Measurements from ENCODE around the gene CCDC57.

DNA sequence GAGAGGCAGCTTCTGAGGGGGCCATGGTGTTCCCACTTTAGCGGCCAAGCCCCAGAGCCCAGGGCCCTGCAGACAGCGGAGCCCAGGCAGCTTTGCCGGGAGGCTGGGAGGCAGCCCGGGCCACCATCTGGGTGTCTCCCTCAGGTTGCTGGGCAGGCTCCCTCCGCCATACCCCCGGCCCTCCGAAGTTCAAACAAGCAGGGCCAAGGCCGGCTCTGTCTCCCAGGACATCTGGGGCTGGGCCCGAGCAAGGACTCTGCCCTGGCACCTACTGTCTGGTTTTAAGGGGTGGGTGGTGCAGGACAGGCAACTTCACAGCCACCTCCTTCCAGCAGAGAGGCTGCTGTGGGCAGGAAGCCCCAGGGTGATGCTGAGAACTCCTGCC lies 149.7 kb downstream of the CCDC57 start:
- no peak for TF ChIP-seq POLR2AphosphoS5 (IDR thresholded peaks at IDR 0.05)
- TF ChIP-seq, protein P1, sequence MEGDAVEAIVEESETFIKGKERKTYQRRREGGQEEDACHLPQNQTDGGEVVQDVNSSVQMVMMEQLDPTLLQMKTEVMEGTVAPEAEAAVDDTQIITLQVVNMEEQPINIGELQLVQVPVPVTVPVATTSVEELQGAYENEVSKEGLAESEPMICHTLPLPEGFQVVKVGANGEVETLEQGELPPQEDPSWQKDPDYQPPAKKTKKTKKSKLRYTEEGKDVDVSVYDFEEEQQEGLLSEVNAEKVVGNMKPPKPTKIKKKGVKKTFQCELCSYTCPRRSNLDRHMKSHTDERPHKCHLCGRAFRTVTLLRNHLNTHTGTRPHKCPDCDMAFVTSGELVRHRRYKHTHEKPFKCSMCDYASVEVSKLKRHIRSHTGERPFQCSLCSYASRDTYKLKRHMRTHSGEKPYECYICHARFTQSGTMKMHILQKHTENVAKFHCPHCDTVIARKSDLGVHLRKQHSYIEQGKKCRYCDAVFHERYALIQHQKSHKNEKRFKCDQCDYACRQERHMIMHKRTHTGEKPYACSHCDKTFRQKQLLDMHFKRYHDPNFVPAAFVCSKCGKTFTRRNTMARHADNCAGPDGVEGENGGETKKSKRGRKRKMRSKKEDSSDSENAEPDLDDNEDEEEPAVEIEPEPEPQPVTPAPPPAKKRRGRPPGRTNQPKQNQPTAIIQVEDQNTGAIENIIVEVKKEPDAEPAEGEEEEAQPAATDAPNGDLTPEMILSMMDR (IDR thresholded peaks at IDR 0.05): no peak
- no peak for TF ChIP-seq POLR2A (IDR thresholded peaks at IDR 0.05; ENCODE audit: low read depth)

All from esophagus muscularis mucosa (tissue), 3 donors.